ENCODE measurements around the gene WDR33. TPM values are rescaled to one million over a fixed set of nuclear protein-coding genes. Genes with fewer than 3 reads are reported as not detected.
"Not testable (repeated sequence)": the region's sequence is repeated elsewhere in the genome, so short reads cannot be mapped to it uniquely, and the experiment has no call there.

The WDR33 gene
- total and polyA plus RNA-seq, 5 donors from 2014 or later = 31.5 to 71.4 (median 36.3) TPM

- Mint-ChIP-seq H3K27me3 (peaks cover 16% of the 10 kb centered on the region), H3K36me3 (peaks cover 15% of the 10 kb centered on the region), H3K27ac (peak overlapping the region in 2 of 3 donors; percentile 3 to 31), H3K4me1 (peaks cover 33 to 84% (median 58%) of the 10 kb centered on the region in 4 donors), H3K4me3 (peak overlapping the region; percentile 67 to 86 (median 76)), H3K9me3 (no peaks in the 10 kb centered on the region)
- H3K27ac ChIP-seq (ENCODE audit: insufficient read depth, low read length, poor library complexity, severe bottlenecking) = no peak overlapping the region
- H3K4me1 ChIP-seq (ENCODE audit: control insufficient read depth, insufficient read depth, low read length, poor library complexity, severe bottlenecking) = peaks cover 61% of the 10 kb centered on the region
- H3K27me3 ChIP-seq (ENCODE audit: control insufficient read depth, insufficient read depth, low read length) = no peaks in the 10 kb centered on the region
- H3K36me3 ChIP-seq (ENCODE audit: control insufficient read depth, insufficient read depth, low read length) = no peaks in the 10 kb centered on the region
- no peak for ATAC-seq (ENCODE audit: low read depth in 2 of 2)
- DNase-seq = no peak
- H3K9me3 ChIP-seq (ENCODE audit: control insufficient read depth in 2 of 2, low read length in 2 of 2) = no peaks in the 10 kb centered on the region
- H3K4me3 ChIP-seq (ENCODE audit: low read depth, low read length) = peak overlapping the region; percentile 53
Observed at GRCh38 chr2:127807678-127808353, 3.2 kb downstream of the WDR33 start.

DNA sequence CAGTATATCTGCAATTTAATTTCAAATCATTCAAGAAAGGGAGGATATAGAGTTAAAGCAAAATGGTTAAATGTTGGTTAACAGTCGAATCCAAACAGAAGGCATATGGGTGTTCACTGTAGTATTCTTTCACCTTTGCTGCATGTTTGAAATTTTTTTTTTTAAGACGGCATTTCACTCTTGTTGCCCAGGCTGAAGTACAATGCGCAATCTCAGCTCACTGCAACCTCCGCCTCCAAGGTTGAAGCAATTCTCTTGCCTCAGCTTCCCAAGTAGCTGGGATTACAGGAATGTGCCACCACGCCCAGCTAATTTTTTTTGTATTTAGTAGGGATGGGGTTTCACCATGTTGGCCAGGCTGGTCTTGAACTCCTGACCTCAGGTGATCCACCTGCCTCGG is 4.1 kb downstream of the WDR33 start:
- peak overlapping the region in 1 of 3 donors; percentile 35 for H3K27ac Mint-ChIP-seq
- ATAC-seq (ENCODE audit: low read depth in 2 of 2); H3K9me3 Mint-ChIP-seq; H3K9me3 ChIP-seq (ENCODE audit: control insufficient read depth in 2 of 2, low read length in 2 of 2); H3K27ac ChIP-seq (ENCODE audit: insufficient read depth, low read length, poor library complexity, severe bottlenecking); H3K36me3 ChIP-seq (ENCODE audit: control insufficient read depth, insufficient read depth, low read length); DNase-seq; H3K27me3 ChIP-seq (ENCODE audit: control insufficient read depth, insufficient read depth, low read length): not testable (repeated sequence)
- peaks cover 33 to 89% (median 62%) of the 10 kb centered on the region in 4 donors for H3K4me1 Mint-ChIP-seq
- peaks cover 15% of the 10 kb centered on the region for H3K36me3 Mint-ChIP-seq
- H3K27me3 Mint-ChIP-seq = peaks cover 14% of the 10 kb centered on the region
- peaks cover 59% of the 10 kb centered on the region for H3K4me1 ChIP-seq (ENCODE audit: control insufficient read depth, insufficient read depth, low read length, poor library complexity, severe bottlenecking)
- peak overlapping the region; percentile 19 for H3K4me3 ChIP-seq (ENCODE audit: low read depth, low read length)
- peak overlapping the region; percentile 51 to 81 (median 64) for H3K4me3 Mint-ChIP-seq

DNA sequence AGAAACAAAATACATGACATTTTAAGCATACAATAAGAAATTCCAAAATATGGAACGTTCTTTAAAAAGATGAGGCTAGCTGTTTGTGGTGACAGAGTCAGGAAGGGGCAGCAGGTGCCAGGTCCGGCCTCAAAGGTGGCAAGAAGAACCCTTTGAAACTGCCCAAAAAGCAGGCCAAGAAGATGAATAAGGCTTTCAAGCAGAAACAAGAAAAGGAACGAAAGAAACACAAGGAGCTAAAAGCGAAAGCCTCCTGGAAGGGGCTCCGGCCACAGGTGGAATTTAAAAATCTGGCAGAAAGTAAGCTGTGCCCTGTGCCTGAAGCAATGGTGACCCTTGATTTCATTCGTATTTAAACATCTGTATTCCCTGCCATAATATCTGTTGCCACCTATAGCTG is 5.5 kb downstream of the WDR33 start:
- Histone ChIP-seq H3K9me3 (ENCODE audit: control insufficient read depth in 2 of 2, low read length in 2 of 2) (no peaks in the 10 kb centered on the region), H3K4me1 (ENCODE audit: control insufficient read depth, insufficient read depth, low read length, poor library complexity, severe bottlenecking) (peaks cover 59% of the 10 kb centered on the region), H3K27ac (ENCODE audit: insufficient read depth, low read length, poor library complexity, severe bottlenecking) (no peak overlapping the region), H3K36me3 (ENCODE audit: control insufficient read depth, insufficient read depth, low read length) (peaks cover 6% of the 10 kb centered on the region), H3K27me3 (ENCODE audit: control insufficient read depth, insufficient read depth, low read length) (no peaks in the 10 kb centered on the region), H3K4me3 (ENCODE audit: low read depth, low read length) (peak overlapping the region; percentile 44)
- H3K36me3 Mint-ChIP-seq = peaks cover 24% of the 10 kb centered on the region
- peak overlapping the region in 1 of 3 donors; percentile 20 for H3K27ac Mint-ChIP-seq
- no peaks in the 10 kb centered on the region for H3K9me3 Mint-ChIP-seq
- H3K4me1 Mint-ChIP-seq = peaks cover 41 to 89% (median 64%) of the 10 kb centered on the region in 4 donors
- DNase-seq = no peak
- ATAC-seq (ENCODE audit: low read depth in 2 of 2) = no peak
- H3K27me3 Mint-ChIP-seq = peaks cover 4% of the 10 kb centered on the region
- peak overlapping the region; percentile 43 to 80 (median 45) for H3K4me3 Mint-ChIP-seq

- Histone ChIP-seq H3K4me3 (ENCODE audit: low read depth, low read length) (no peak overlapping the region), H3K27me3 (ENCODE audit: control insufficient read depth, insufficient read depth, low read length) (no peaks in the 10 kb centered on the region), H3K36me3 (ENCODE audit: control insufficient read depth, insufficient read depth, low read length) (peaks cover 11% of the 10 kb centered on the region), H3K27ac (ENCODE audit: insufficient read depth, low read length, poor library complexity, severe bottlenecking) (no peak overlapping the region), H3K4me1 (ENCODE audit: control insufficient read depth, insufficient read depth, low read length, poor library complexity, severe bottlenecking) (peaks cover 28% of the 10 kb centered on the region), H3K9me3 (ENCODE audit: control insufficient read depth in 2 of 2, low read length in 2 of 2) (no peaks in the 10 kb centered on the region)
- Mint-ChIP-seq H3K36me3 (peaks cover 20% of the 10 kb centered on the region), H3K4me3 (peak overlapping the region in 3 of 4 donors; percentile 32 to 52 (median 50)), H3K27me3 (no peaks in the 10 kb centered on the region), H3K27ac (no peak overlapping the region), H3K4me1 (peaks cover 39 to 87% (median 67%) of the 10 kb centered on the region in 4 donors), H3K9me3 (no peaks in the 10 kb centered on the region)
- no peak for ATAC-seq (ENCODE audit: low read depth in 2 of 2)
- DNase-seq = no peak
Observed at GRCh38 chr2:127799926-127800325, 11.0 kb downstream of the WDR33 start.

GRCh38 chr2:127796389-127796788 is 14.6 kb downstream of the WDR33 start:
- Mint-ChIP-seq H3K4me3 (peak overlapping the region in 2 of 4 donors; percentile 17 to 48), H3K4me1 (peaks cover 41 to 74% (median 54%) of the 10 kb centered on the region in 4 donors)
- peaks cover 28% of the 10 kb centered on the region for H3K4me1 ChIP-seq (ENCODE audit: control insufficient read depth, insufficient read depth, low read length, poor library complexity, severe bottlenecking)

DNA sequence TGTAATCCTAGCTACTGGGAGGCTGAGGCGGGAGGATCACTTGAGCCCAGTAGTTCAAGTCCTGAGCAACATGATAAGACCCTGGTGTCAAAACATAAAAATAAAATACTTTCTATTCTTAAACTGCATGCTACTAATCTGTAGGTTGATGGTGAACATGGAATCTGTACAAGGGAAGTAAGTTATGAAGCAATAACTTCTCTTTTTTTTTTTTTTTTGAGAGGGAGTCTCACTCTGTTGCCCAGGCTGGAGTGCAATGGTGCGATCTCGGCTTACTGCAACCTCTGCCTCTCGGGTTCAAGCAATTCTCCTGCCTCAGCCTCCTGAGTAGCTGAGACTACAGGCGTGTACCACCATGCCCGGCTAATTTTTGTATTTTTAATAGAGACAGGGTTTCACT is 16.1 kb downstream of the WDR33 start:
- not testable (repeated sequence) for H3K9me3 ChIP-seq (ENCODE audit: control insufficient read depth in 2 of 2, low read length in 2 of 2); H3K4me3 Mint-ChIP-seq; H3K27me3 ChIP-seq (ENCODE audit: control insufficient read depth, insufficient read depth, low read length); H3K27me3 Mint-ChIP-seq; ATAC-seq (ENCODE audit: low read depth in 2 of 2); H3K4me3 ChIP-seq (ENCODE audit: low read depth, low read length); H3K9me3 Mint-ChIP-seq; H3K27ac ChIP-seq (ENCODE audit: insufficient read depth, low read length, poor library complexity, severe bottlenecking); DNase-seq; H3K27ac Mint-ChIP-seq
- H3K4me1 ChIP-seq (ENCODE audit: control insufficient read depth, insufficient read depth, low read length, poor library complexity, severe bottlenecking) = peaks cover 20% of the 10 kb centered on the region
- H3K36me3 Mint-ChIP-seq = peaks cover 13% of the 10 kb centered on the region
- peaks cover 13% of the 10 kb centered on the region for H3K36me3 ChIP-seq (ENCODE audit: control insufficient read depth, insufficient read depth, low read length)
- H3K4me1 Mint-ChIP-seq = peaks cover 31 to 67% (median 42%) of the 10 kb centered on the region in 4 donors

More at GRCh38 chr2:127796389-127796788, 14.6 kb downstream of the WDR33 start:
- no peaks in the 10 kb centered on the region for H3K27me3 ChIP-seq (ENCODE audit: control insufficient read depth, insufficient read depth, low read length)
- no peaks in the 10 kb centered on the region for H3K9me3 ChIP-seq (ENCODE audit: control insufficient read depth in 2 of 2, low read length in 2 of 2)
- peaks cover 15% of the 10 kb centered on the region for H3K36me3 ChIP-seq (ENCODE audit: control insufficient read depth, insufficient read depth, low read length)
- H3K27me3 Mint-ChIP-seq = no peaks in the 10 kb centered on the region
- no peak overlapping the region for H3K4me3 ChIP-seq (ENCODE audit: low read depth, low read length)
- no peak overlapping the region for H3K27ac ChIP-seq (ENCODE audit: insufficient read depth, low read length, poor library complexity, severe bottlenecking)
- peaks cover 18% of the 10 kb centered on the region for H3K36me3 Mint-ChIP-seq
- H3K27ac Mint-ChIP-seq = peak overlapping the region in 1 of 3 donors; percentile 33
- DNase-seq (no peak), ATAC-seq (ENCODE audit: low read depth in 2 of 2) (no peak)
- no peaks in the 10 kb centered on the region for H3K9me3 Mint-ChIP-seq

DNA sequence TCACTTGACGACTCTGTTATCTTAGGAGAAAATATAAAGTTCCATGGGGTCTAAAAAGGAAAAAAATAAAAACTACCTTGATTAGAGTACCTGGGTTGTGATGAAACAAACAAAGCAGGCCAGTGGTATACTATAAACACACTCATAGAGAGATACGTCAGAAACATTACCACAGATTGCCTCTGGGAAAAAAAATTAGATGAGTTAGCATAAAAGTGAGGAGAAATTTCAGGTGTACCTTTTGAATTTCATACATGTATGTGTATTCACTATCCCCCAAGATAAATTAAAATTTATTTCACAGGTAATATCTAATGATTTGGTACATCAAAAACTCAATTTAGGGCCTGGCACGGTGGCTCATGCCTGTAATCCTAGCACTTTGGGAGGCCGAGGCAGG is 18.2 kb downstream of the WDR33 start:
- Histone ChIP-seq H3K9me3 (ENCODE audit: control insufficient read depth in 2 of 2, low read length in 2 of 2) (no peaks in the 10 kb centered on the region), H3K27me3 (ENCODE audit: control insufficient read depth, insufficient read depth, low read length) (no peaks in the 10 kb centered on the region), H3K36me3 (ENCODE audit: control insufficient read depth, insufficient read depth, low read length) (peaks cover 13% of the 10 kb centered on the region), H3K4me3 (ENCODE audit: low read depth, low read length) (no peak overlapping the region), H3K4me1 (ENCODE audit: control insufficient read depth, insufficient read depth, low read length, poor library complexity, severe bottlenecking) (peaks cover 20% of the 10 kb centered on the region), H3K27ac (ENCODE audit: insufficient read depth, low read length, poor library complexity, severe bottlenecking) (no peak overlapping the region)
- DNase-seq = no peak
- no peak for ATAC-seq (ENCODE audit: low read depth in 2 of 2)
- Mint-ChIP-seq H3K36me3 (peaks cover 13% of the 10 kb centered on the region), H3K9me3 (peaks cover 0 to 1% (median 0%) of the 10 kb centered on the region in 7 donors), H3K4me1 (peaks cover 20 to 51% (median 31%) of the 10 kb centered on the region in 4 donors), H3K27me3 (no peaks in the 10 kb centered on the region), H3K27ac (peak overlapping the region in 1 of 3 donors; percentile 60), H3K4me3 (peak overlapping the region in 1 of 4 donors; percentile 17)
